ENCODE results near the gene ADRM1.

DNA sequence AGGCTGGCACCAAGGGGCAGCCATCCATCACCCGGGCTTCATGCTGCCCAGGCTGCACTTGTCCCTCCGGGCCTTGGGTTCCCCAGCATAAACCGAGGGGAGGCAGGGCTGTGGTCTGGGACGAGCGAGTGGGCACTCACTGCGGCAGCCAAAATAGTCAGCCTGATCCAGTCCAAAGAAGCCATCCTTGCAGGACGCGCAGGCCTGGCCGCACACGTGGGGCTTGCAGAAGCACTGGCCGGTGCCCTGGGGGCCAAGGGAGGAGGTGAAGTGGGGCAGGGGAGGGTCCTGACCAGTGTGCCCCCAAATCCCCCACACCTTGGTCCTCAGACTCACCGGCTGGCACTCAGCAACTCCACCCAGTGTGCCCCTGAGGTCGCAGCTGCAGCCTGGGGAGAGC is 32.1 kb downstream of the ADRM1 start:
- no peak for TF ChIP-seq CTCF (conservative IDR thresholded peaks at IDR 0.05)
- no peak for TF ChIP-seq ZFX (IDR thresholded peaks at IDR 0.05)
